HepG2 (cell line): ENCODE measurements around the gene ARHGAP26. TPM values are rescaled to one million over a fixed set of nuclear protein-coding genes. Genes with fewer than 3 reads are reported as not detected.

ENCODE experiments used
- ATAC-seq: fragments of 200-7000 bp; cut with Tn5 transposase; 3 replicates; pipeline ENCODE4 v1.9.1; 2020; ENCODE audit warnings: mild to moderate bottlenecking, moderate library complexity
- BruUV-seq: library from RNA; stranded (reverse); fragments of 400-500 nt; replicated peaks from 2 replicates; lab custom pipeline; 2021; lab: Mats Ljungman, UMichigan
- CTCF ChIA-PET: fragments of 300-600 bp; formaldehyde crosslinking; extraction: SDS; loops from one replicate; lab custom pipeline; 2021; ENCODE audit warnings: low total read pairs, inconsistent platforms, low intra/inter-chr PET ratio; lab: Yijun Ruan, JAX
- POLR2A ChIA-PET: fragments of 350-600 bp; sonication (Branson Sonifier 250); formaldehyde crosslinking; loops from one replicate; lab custom pipeline; 2020; ENCODE audit warnings: antibody characterized with exemption, inconsistent platforms; lab: Yijun Ruan, JAX
- DNase-seq: peaks from one replicate; pipeline ENCODE4 v3.0.0-alpha.2; 2015; ENCODE audit warnings: low spot score
- FAIRE-seq: peaks from 3 replicates; lab custom pipeline; 2011; peaks lifted over from hg19 to GRCh38; lab: Jason Lieb, UNC
- H2AFZ ChIP-seq: one replicate; pipeline ENCODE4 v1.6.1; 2011; ENCODE audit warnings: low read length, inconsistent platforms
- H3K27ac ChIP-seq: fragments of 300-600 bp; 3 replicates; pipeline ENCODE4 v1.8.0; 2011; ENCODE audit warnings: mixed run types, mild to moderate bottlenecking, mixed read lengths, low read length, inconsistent platforms; ENCODE audit not compliant: insufficient read depth; ENCODE audit errors: extremely low read length
- H3K27me3 ChIP-seq, 2 experiments: fragments of 200-600 bp in 1 of 2; 2 replicates in 1 of 2; 3 replicates in 1 of 2; pipeline versions ENCODE4 v1.6.0 to v1.8.0; 2011; ENCODE audit warnings: low read length in 2 of 2, mild to moderate bottlenecking in 2 of 2, moderate library complexity in 2 of 2, inconsistent platforms in 1 of 2; ENCODE audit not compliant: insufficient read depth in 2 of 2, control insufficient read depth in 1 of 2
- H3K36me3 ChIP-seq, 2 experiments: fragments of 200-600 bp in 1 of 2; replicated peaks in 1 of 2; 2 replicates in 1 of 2; 3 replicates in 1 of 2; pipeline versions ENCODE4 v1.5.1 to v1.8.0; 2011; ENCODE audit warnings: low read length in 2 of 2, inconsistent platforms in 1 of 2; ENCODE audit not compliant: insufficient read depth in 2 of 2, control insufficient read depth in 1 of 2
- H3K4me1 ChIP-seq: 2 replicates; pipeline ENCODE4 v1.5.1; 2012; ENCODE audit warnings: low read length, inconsistent platforms; ENCODE audit not compliant: insufficient read depth
- H3K4me2 ChIP-seq: 2 replicates; pipeline ENCODE4 v1.6.0; 2011; ENCODE audit warnings: low read depth, low read length, inconsistent platforms
- H3K4me3 ChIP-seq, 3 experiments: fragments of 200-600 bp in 1 of 3; sonication (generic), shearing (Covaris generic) in 1 of 3; replicated peaks in 1 of 3; 2 replicates each; pipeline ENCODE4 v1.5.1; 2011 to 2016; ENCODE audit warnings: low read length in 3 of 3, inconsistent platforms in 2 of 3, low read depth in 2 of 3, mild to moderate bottlenecking in 2 of 3, control low read depth in 1 of 3, mixed read lengths in 1 of 3; ENCODE audit not compliant: insufficient read depth in 1 of 3
- H3K79me2 ChIP-seq: one replicate; pipeline ENCODE4 v1.6.1; 2011; ENCODE audit warnings: low read length, inconsistent platforms; ENCODE audit not compliant: insufficient read depth
- H3K9ac ChIP-seq: 2 replicates; pipeline ENCODE4 v1.6.0; 2011; ENCODE audit warnings: mild to moderate bottlenecking, low read depth, low read length, inconsistent platforms; ENCODE audit not compliant: insufficient read depth
- H3K9me3 ChIP-seq: 2 replicates; pipeline ENCODE4 v1.5.1; 2012; ENCODE audit warnings: mild to moderate bottlenecking, low read length
- H4K20me1 ChIP-seq: 2 replicates; pipeline ENCODE4 v1.6.0; 2011; ENCODE audit warnings: inconsistent platforms, mild to moderate bottlenecking, low read length, moderate library complexity; ENCODE audit not compliant: insufficient read depth
- AFF4 ChIP-seq: sonication (generic); formaldehyde crosslinking; IDR thresholded peaks from 2 replicates; pipeline ENCODE4 v1.4.0; 2020; ENCODE audit warnings: missing genetic modification reagents
- HNRNPUL1 ChIP-seq: fragments of 200-400 bp; formaldehyde crosslinking; IDR thresholded peaks from 2 replicates; pipeline ENCODE4 v1.6.1; 2017; ENCODE audit warnings: low read depth, mild to moderate bottlenecking, low read length, moderate library complexity
- HOXA7 ChIP-seq: sonication (generic); formaldehyde crosslinking; IDR thresholded peaks from 2 replicates; pipeline ENCODE4 v1.8.1; 2022; ENCODE audit warnings: mild to moderate bottlenecking, missing genetic modification reagents, moderate library complexity
- KLF9 ChIP-seq: IDR thresholded peaks from 2 replicates; pipeline ENCODE4 v1.6.1; 2016; ENCODE audit warnings: low read depth
- MED1 ChIP-seq: sonication (generic); formaldehyde crosslinking; IDR thresholded peaks from 2 replicates; pipeline ENCODE4 v1.4.0; 2020; ENCODE audit warnings: missing genetic modification reagents
- XRCC5 ChIP-seq: fragments of 200-400 bp; formaldehyde crosslinking; optimal IDR thresholded peaks from 2 replicates; pipeline ENCODE3; 2017; ENCODE audit warnings: mild to moderate bottlenecking, low read length
- ZBTB49 ChIP-seq: sonication (generic); formaldehyde crosslinking; IDR thresholded peaks from 2 replicates; pipeline ENCODE4 v1.4.0; 2020; ENCODE audit warnings: missing genetic modification reagents, borderline replicate concordance
- ZHX2 ChIP-seq, 2 experiments: sonication (generic) in 1 of 2; formaldehyde crosslinking in 1 of 2; IDR thresholded peaks; 2 replicates each; pipeline versions ENCODE4 v1.6.1 to v1.9.0; 2014 to 2022; ENCODE audit warnings: antibody characterized with exemption in 1 of 2, borderline replicate concordance in 1 of 2, inconsistent platforms in 1 of 2, low read depth in 1 of 2, missing genetic modification reagents in 1 of 2
- ZNF512B ChIP-seq: sonication (generic); formaldehyde crosslinking; IDR thresholded peaks from 2 replicates; pipeline ENCODE4 v1.5.1; 2020; ENCODE audit warnings: missing genetic modification reagents, mild to moderate bottlenecking, borderline replicate concordance
- in situ Hi-C: cut with HindIII; loops from 2 replicates; pipeline ENCODE4 v1.10.0; 2017; ENCODE audit warnings: low pct_unique_long_range_greater_than_20kb; ENCODE audit not compliant: extremely low pct_ligation_motif_present
- intact Hi-C: fragments of 100-400 bp; cut with micrococcal nuclease; formaldehyde crosslinking; loops from one replicate; pipeline ENCODE4 v1.10.0; 2022; ENCODE audit not compliant: unreplicated experiment
- polyA plus RNA-seq, 8 experiments: library from polyadenylated mRNA; depleted of rRNA in 3 of 8; stranded (reverse) in 7 of 8; unstranded in 1 of 8; fragments of >200 nt; fragmentation: Illumina TruSeq in 4 of 8; extraction: Trizol in 4 of 8; gene quantifications; 2 replicates each; pipeline versions ENCODE4 v1.2.1 to v1.2.3, GENCODE V29; 2011 to 2016; ENCODE audit warnings: low read depth in 4 of 8, missing spikeins in 1 of 8, mixed read lengths in 1 of 8; ENCODE audit not compliant: insufficient read depth in 1 of 8
- total RNA-seq, 5 experiments: library from RNA; depleted of rRNA; stranded (reverse); fragments of >200 nt; fragmentation: Illumina TruSeq; extraction: Trizol; gene quantifications; 2 replicates each; pipeline ENCODE4 v1.2.3, GENCODE V29; 2016; ENCODE audit warnings: low read depth in 1 of 5

The ARHGAP26 gene
- total and polyA plus RNA-seq, 2 of the 13 experiments (the other 11 are each of a cell fraction or from before 2014, with no cell fraction given): 9.6 to 18.2 TPM

GRCh38 chr5:143117821-143118220, 347.6 kb downstream of the ARHGAP26 start:
- Histone ChIP-seq H3K79me2 (no peaks in the 10 kb centered on the region), H3K4me1 (no peaks in the 10 kb centered on the region), H4K20me1 (no peaks in the 10 kb centered on the region), H2AFZ (no peak overlapping the region), H3K27me3 (no peaks in the 10 kb centered on the region), H3K4me3 (no peak overlapping the region), H3K9ac (no peak overlapping the region), H3K4me2 (no peak overlapping the region), H3K36me3 (peaks cover 0 to 9% of the 10 kb centered on the region in 2 experiments; a peak in 1 of 5 replicates), H3K27ac (no peak overlapping the region), H3K9me3 (no peaks in the 10 kb centered on the region)
- TF ChIP-seq ZHX2 (IDR thresholded peaks at IDR 0.05; ENCODE audit: low read depth) (no peak), ZHX2 (CRISPR knock-in tag; IDR thresholded peaks at IDR 0.05; ENCODE audit: borderline replicate concordance) (no peak), HOXA7 (CRISPR knock-in tag) (no peak), MED1 (CRISPR knock-in tag) (no peak), ZBTB49 (no peak), XRCC5 (no peak), ZNF512B (CRISPR knock-in tag) (no peak), HNRNPUL1 (no peak), KLF9 (CRISPR knock-in tag) (no peak), AFF4 (CRISPR knock-in tag) (no peak)
- no peak for DNase-seq
- POLR2A ChIA-PET: no interaction called here
- CTCF ChIA-PET: no interaction called here
- no peak for FAIRE-seq
- no TSS peak for BruUV-seq
- intact Hi-C loops: no loop called here
- no peak for ATAC-seq
- in situ Hi-C loops: no loop called here
